ENCODE measurements around the gene HHEX.
"Not testable (repeated sequence)": the region's sequence is repeated elsewhere in the genome, so short reads cannot be mapped to it uniquely, and the experiment has no call there.

The HHEX gene

GRCh38 chr10:92740762-92741161 lies 51.0 kb downstream of the HHEX start:
- no peak for DNase-seq

DNA sequence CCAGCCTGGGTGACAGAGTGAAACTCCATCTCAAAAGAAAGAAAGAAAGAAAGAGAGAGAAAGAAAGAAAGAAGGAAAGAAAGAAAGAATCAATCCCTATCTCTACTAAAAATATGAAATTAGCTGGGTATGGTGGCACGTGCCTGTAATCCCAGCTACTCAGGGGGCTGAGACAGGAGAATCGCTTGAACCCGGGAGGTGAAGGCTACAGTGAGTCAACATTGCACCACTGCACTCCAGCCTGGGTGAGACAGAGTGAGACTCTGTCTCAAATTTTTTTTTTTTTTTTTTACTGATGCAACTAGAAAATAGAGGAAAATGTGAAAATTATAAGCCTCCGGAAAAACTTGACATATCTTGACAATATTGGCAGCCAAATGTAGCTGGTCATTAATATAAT lies 52.0 kb downstream of the HHEX start:
- not testable (repeated sequence) for DNase-seq

- peak; percentile 32 to 60 for DNase-seq
Observed at GRCh38 chr10:92742331-92743228, 52.8 kb downstream of the HHEX start.
